GM20000 (cell line): ENCODE measurements around the gene KIAA1671.
"Not testable (repeated sequence)": the region's sequence is repeated elsewhere in the genome, so short reads cannot be mapped to it uniquely, and the experiment has no call there.

Source experiments
- DNase-seq: peaks from one replicate; pipeline ENCODE4 v3.0.0; 2012; ENCODE audit warnings: low spot score
- TF ChIP-seq, protein P1 (sequence below): IDR thresholded peaks from 2 replicates; pipeline ENCODE4 v1.5.1; 2012; ENCODE audit warnings: mild to moderate bottlenecking, control low read depth; ENCODE audit errors: extremely low read depth, missing control alignments

Gene KIAA1671

DNA sequence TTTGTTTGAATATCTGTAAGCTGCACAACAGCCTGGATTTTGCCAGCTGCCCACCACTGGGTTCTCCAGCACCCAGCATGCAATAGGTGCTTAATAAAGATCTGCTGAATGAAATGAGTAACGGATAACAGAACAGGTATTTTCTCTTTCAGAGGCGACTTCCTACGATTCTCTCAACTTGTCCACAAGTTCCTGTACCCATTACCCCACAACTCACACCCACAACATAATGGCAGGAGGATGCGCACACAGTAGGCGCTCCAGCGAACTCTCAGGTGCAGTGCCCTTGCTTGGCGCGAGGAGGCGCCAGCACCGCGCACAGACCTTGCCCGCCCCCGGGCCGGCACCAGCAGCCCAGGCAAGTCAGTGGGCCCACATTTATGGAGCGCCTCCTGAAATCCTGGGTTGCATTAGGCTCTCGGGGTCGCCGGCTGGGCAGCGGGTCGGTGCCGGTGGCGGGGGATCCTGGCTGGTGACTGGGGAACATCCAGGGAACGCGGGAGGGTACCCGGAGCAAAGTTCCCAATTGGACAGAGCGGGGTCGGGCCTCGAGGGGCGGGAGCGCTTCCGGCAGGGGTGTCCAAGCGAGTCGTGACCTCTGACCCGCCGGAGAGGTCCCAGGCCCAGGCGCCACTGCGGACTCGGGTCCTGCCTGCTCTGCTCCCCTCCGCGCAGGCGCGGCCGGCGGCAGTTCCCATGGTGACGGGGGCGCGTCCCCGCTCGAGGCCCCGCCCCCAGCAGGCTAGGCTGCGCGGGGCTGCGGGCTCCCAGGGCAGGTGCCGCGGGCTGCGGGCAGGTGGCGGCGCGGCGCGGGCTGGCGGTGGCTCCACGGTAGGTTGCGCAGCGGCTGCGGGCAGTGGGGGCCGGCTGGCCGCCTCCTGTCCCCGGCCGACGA lies at the start of gene KIAA1671:
TSS of gene KIAA1671 (plus strand) at position 775 of the 895 bp plus-strand sequence. CDS start 75,284 bp downstream, outside the sequence.
- TF ChIP-seq, protein P1, sequence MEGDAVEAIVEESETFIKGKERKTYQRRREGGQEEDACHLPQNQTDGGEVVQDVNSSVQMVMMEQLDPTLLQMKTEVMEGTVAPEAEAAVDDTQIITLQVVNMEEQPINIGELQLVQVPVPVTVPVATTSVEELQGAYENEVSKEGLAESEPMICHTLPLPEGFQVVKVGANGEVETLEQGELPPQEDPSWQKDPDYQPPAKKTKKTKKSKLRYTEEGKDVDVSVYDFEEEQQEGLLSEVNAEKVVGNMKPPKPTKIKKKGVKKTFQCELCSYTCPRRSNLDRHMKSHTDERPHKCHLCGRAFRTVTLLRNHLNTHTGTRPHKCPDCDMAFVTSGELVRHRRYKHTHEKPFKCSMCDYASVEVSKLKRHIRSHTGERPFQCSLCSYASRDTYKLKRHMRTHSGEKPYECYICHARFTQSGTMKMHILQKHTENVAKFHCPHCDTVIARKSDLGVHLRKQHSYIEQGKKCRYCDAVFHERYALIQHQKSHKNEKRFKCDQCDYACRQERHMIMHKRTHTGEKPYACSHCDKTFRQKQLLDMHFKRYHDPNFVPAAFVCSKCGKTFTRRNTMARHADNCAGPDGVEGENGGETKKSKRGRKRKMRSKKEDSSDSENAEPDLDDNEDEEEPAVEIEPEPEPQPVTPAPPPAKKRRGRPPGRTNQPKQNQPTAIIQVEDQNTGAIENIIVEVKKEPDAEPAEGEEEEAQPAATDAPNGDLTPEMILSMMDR, result peak; percentile 86
- DNase-seq, result peak; percentile 97

GRCh38 chr22:24905909-24906308 lies 46.6 kb upstream of the KIAA1671 start:
- no peak for DNase-seq
- TF ChIP-seq, protein P1, result no peak

DNA sequence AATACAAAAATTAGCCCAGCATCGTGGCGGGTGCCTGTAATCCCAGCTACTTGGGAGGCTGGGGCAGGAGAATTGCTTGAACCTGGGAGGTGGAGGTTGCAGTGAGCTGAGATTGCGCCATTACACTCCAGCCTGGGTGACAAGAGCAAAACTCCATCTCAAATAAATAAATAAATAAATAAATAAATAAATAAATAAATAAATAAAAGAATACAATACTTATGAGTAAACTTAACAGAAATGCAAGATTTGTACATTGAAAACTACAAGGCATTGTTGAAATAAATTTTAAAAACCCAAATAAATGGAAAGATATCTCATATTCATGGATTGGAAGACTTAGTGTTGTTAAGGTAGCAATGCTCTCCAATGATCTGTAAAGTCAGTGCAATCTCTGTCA lies 45.4 kb upstream of the KIAA1671 start:
- not testable (repeated sequence) for DNase-seq

DNA sequence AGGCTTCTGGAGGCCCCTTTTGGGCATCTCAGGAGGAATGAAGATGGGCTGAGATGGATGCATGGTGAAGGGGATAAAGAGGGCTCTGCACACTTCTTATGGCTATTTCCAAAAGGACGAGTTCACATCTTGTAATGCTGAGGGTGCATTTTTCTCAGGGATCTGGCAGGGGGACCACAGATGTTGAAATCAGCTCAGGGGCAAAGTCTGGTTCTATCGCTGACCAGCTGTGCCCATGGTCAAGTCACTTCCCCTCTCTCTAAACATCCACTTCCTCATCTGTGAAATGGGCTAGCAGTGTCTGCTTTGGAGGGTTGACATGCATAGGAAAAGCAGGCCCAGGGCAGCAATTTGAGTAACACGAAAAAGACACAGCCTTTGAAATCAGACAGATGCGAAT lies 32.5 kb upstream of the KIAA1671 start:
- TF ChIP-seq, protein P1, result no peak
- no peak for DNase-seq

DNA sequence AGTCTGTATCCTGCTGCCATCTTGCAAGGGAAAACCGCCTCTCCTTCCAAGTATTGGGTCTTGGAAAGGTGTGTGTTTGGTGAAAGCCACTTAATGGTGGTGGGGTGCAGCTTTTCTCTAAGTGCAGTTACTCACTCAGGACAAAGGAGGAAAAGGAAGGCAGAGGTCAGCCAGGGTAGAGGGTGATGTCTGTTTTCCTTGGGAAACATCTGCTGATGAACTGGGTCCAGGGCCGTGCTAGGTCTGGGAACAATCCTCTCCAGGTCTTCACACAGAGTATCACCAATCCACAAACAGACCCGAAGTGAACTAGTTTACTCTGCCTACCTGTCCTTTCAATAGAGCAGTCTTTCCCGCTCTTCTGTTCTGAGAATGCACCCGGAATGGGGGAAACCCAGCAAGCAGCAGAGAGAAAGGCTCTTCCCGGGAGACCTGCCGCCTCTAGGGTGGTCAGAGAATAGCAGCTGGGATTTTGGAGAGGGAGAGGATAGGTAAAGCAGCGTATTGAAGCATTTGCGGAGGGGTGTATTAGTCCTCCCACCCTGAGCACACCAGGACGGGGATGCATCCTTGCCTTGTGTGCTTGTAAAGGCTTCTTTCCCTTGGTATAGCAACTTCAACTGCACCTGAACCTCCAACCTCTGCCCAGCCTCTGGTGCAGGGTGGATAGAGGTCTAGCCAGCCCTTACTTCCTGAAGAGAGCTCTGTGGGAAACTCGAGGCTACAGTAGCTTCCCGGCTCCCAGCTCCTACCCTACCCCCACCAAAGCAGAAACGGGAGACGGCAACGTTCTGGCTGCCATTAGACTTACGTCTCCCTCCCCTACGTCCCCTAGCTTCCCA lies 26.7 kb upstream of the KIAA1671 start:
- DNase-seq, result no peak
- TF ChIP-seq, protein P1, result no peak

DNA sequence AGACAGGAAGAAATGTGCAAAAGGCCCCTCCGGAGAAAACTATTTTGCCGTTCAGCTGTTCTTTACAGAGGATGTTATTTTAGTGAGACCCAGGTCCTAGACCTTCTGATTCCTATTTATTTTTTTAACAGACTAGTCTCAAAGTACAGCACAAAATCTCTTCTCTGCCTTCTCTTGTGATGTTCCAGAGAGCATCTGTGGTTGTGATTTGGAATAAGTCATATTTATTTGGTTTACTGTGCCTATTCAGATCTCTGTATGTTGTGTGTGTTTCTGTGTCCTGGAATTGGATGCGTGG lies 26.1 kb upstream of the KIAA1671 start:
- no peak for DNase-seq
- TF ChIP-seq, protein P1, result no peak

- TF ChIP-seq, protein P1, result no peak
- DNase-seq, result no peak
These were observed 25.5 kb upstream of the KIAA1671 start for GRCh38 chr22:24926849-24927579.
